HG02973 (cell line): ENCODE measurements around the gene STARD9.
"Not testable (repeated sequence)": the region's sequence is repeated elsewhere in the genome, so short reads cannot be mapped to it uniquely, and the experiment has no call there.

Experiments used
- ATAC-seq: cut with Tn5 transposase; IDR thresholded peaks from one replicate; pipeline ENCODE4 v1.9.1; 2021; ENCODE audit warnings: moderate library complexity; ENCODE audit not compliant: unreplicated experiment

STARD9 gene

DNA sequence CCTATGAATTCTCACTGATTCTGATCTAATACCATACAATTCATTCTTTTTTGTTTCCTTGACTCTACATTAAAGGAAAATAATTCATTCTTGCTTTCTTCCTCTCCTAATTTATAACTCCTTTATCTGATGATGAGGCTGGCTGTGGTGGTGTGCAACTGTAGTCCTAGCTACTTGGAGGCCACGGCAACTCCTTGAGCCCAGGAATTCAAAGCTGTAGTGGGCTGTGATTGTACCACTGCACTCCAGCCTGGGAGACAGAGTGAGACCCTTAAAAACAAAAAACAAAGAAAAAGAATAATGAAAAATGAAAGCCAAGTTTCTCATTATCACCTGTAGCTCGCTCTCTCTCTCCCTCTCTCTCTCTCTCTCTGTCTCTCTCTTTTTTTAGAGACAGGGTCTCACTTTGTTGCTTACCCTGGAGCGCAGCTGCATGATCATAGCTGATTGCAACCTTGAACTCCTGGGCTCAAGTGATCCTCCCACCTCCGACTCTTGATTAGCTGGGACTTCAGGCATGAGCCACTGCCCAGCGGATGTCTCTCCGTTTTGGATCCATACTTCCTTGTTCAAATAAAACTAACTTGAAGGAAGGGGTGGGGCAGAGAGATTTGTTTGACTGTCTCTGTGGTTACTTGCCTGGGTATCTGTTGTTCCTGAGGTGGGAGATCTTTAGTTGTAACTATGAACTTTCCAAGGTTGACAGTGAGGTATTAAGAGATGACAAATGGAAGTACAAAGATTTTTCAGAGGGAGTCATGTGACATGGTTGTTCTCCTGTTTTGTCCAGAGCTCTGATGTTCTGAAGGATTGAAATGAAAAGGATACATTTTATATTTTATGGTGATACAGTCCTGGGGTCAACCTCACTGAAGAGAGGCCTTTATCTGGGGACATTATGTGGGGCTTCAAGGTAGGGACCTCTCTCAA, 46.9 kb downstream of the STARD9 start:
- no peak for ATAC-seq

DNA sequence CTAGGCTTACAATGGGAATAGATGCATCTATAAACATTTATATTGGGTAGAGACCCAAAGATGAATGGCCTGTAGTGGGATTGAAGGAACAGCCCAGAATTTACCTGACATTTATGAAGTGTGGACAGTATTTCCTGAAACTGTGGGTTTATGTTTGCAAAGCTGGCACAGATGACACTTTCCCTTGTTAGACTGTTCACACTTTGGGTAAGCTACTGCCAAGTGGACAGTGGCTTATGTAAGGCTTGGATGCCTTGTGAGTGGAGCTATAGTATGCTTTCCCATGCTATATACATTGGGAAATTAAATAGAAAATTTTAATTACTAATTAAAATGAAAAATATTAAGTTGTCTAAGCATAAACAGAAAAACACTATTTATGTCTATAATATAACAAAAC, 48.5 kb downstream of the STARD9 start:
- ATAC-seq, result no peak

- ATAC-seq, result no peak
Measured at GRCh38 chr15:42627485-42627884, 52.1 kb downstream of the STARD9 start.

DNA sequence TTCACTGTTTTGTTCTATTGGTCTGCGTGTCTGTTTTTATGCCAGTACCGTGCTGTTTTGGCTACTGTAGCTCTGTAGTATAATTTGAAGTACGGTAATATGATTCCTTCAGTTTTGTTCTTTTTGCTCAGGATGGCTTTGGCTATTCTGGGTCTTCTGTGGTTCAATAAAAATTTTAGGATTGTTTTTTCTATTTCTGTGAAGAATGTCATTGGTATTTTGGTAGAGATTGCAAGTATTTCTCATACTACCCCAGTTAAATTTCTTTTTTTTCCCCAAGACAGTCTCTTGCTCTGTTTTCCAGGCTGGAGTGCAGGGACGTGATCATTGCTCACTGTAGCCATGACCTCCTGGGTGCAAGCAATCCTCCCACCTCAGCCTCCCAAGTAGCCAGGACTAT, 53.4 kb downstream of the STARD9 start:
- no peak for ATAC-seq

DNA sequence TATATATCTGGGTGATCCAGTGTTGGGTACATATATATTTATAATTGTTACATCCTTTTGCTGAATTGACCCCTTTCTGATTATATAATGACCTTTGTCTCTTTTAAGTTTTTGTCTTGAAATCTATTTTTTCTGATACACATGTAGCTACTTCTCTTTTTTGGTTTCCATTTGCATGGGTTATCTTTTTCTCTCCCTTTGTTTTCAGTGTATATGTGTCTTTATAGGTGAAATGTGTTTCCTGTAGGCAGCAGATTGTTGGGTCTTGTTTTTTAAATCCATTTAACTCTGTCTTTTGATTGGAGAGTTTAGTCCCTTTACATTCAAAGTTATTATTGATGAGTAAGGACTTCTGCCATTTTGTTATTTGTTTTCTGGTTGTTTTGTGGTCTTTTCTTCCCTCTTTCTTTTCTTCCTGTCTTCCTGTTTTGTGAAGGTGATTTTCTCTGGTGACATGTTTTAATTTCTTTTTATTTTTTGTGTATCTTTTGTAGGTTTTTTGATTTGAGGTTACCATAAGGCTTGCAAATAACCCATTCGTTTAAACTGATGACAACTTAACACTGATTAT, 56.8 kb downstream of the STARD9 start:
- ATAC-seq, result no peak

GRCh38 chr15:42640109-42640508, 64.7 kb downstream of the STARD9 start:
- ATAC-seq, result no peak

DNA sequence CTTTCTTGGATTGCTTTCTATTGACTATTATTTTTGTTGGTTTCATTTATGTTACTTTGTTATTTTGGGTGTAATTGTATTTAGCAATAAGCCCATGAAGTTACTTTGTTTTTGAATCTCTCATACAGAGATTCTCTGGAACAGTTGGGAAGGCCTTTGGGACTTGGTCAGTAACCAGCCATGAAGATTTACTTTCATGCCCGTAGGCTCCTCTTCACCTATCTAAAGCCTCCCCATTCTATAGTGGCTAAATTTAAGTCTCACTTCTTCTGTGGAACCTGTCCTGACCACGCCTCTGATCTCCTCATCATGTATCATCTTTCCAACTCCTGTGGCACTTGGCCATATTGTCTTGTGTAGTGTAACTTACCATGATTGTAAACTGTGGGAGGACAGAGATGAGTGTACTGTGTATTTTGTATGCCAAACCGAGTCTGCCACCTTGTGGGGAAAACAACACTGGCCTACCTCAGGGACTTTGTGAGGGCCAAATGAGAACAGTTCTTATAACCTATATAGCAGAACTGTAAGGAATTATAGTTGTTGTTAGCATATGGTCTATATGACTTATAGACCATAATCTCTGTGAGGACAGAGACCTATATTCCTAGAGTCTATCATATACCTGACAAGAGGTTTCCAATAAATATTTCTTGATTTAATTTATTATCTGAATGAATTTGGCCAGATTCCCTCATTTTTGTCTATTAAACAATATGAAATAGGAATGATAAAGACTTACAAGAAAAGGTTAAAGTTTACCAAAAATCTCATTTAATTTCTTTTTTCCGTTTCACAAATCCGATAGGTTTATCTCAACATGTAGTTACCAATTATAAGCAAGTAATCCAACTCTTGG, 75.0 kb downstream of the STARD9 start:
- ATAC-seq, result no peak

DNA sequence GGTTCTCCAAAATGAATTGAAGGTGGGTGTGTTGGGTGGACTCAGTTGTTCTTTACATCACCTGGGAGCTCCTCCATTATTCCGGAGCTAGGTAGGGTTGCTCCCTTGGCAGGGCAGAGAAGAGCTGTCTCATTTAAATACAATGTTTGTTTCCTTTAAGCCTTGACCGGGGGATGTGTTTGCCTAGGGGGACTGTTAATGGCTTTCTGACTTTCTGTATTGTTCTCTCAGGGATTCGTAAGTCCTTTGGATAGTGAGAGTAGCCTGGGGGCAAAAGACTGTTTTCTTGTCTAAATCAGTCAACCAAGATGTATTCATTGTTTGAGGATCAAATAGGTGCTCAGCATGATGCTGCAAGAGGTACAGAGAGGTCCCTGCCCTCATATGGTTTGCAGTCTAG, 90.4 kb downstream of the STARD9 start:
- ATAC-seq, result no peak

- ATAC-seq, result no peak
Measured at GRCh38 chr15:42667855-42668254, 92.4 kb downstream of the STARD9 start.

- ATAC-seq, result no peak
Measured at GRCh38 chr15:42670451-42670850, 95.0 kb downstream of the STARD9 start.

- ATAC-seq, result no peak
Measured at GRCh38 chr15:42672444-42672843, 97.0 kb downstream of the STARD9 start.

- ATAC-seq, result no peak
Measured at GRCh38 chr15:42674472-42674871, 99.1 kb downstream of the STARD9 start.

DNA sequence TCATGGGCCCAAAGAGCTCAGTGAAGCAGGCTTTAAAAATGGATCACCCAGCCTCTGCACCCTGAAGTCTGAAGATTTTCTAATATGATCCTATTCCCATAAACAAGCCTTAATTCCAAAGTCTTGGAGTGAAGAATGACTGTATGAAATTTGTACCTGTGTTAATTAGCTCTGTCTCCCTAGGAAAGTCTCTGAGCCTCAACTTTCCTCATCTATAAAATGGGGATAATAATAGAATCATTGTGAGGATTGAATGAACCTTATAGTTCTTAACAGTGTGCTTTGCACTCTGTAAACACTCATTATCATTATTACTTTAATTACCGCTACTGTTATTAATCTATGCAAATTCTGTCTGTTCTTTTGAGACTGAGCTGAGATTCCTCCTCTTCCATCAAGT, 99.6 kb downstream of the STARD9 start:
- ATAC-seq, result no peak

DNA sequence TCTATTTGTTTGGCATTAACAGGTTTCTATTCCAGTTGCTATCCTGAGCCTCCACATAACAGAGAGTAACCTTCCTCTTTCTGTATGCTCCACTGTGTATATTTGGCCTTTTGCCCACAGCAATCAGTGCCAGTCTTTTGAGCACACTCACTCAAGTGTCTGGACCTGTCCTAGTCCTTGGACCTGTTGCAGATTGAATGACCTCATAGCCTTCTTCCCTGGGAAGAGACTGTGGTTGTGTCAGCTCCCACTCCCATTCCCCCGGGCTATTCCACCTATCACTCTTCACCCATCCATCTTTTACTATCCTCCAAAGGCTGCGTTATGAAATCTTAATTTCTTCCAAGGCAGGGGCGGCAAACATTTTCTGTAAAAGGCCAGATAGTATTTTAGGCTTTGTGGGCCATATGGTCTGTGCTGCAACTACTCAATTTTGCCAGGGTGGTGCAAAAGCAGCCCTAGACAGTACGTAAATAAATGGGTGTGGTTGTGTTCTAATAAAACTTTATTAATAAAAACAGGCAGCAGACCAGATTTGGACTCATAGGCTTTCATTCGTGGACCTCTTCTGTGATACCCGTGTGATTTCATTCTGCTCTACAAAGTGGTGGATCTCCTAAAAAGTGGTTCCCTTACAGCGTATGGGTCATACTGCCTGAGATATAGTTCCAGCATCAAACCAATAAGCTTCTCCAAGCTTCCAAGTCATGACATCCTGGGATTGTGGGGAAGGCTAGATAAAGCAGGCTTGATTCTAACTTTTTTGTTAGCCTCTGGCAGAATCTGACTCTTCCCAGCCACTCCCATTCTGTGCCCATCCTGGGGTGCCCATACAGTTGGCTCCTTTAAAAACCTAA, 104.1 kb downstream of the STARD9 start:
- no peak for ATAC-seq

DNA sequence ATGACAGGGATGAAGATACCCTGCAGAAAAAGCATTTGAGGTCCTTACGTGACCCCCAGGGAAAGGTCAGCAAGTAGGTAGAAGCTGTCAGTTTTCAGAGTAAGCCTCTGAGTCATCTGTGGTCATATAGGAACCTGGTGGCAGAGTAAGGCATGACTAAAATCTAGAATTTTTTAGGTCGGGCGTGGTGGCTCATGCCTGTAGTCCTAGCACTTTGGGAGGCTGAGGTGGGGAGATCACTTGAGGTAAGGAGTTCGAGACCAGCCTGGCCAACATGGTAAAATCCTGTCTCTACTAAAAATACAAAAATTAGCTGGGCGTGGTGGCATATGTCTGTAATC, 104.7 kb downstream of the STARD9 start:
- ATAC-seq, result not testable (repeated sequence)

DNA sequence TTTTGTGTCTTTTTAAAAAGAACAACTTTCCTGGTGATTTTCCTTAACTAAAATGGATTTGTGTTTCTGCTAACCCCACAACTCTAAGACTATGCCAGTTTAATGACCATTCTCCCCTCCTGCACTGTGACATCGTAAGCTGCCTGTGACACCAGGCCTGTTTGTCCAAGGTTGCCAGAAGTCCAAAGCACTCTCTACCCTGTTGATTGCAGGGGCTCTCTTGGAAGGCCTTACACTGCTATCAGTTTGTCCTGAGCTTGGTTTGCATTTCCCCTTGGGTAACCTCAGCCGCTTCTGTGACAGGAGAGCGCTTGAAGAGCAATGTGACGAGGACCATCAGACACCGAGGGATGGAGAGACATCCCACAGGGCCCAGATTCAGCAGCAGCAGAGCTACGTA, 105.7 kb downstream of the STARD9 start:
- ATAC-seq, result no peak

DNA sequence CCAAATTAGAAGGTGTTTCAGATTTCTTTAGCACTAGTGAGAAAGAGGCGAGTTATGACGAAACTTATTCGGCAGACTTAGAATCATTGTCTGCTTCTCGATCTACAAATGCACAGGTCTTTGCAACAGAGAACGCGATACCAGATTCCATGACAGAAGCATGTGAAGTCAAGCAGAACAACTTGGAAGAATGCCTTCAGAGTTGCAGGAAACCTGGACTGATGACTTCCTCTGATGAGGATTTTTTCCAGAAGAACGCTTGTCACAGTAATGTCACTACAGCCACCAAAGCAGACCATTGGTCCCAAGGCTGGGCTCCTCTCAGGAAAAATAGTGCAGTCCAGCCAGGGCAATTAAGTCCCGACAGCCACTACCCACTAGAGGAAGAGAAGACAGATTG, 110.9 kb downstream of the STARD9 start:
- no peak for ATAC-seq

GRCh38 chr15:42687740-42688139, 112.3 kb downstream of the STARD9 start:
- no peak for ATAC-seq

- no peak for ATAC-seq
Measured at GRCh38 chr15:42688301-42688700, 112.9 kb downstream of the STARD9 start.

DNA sequence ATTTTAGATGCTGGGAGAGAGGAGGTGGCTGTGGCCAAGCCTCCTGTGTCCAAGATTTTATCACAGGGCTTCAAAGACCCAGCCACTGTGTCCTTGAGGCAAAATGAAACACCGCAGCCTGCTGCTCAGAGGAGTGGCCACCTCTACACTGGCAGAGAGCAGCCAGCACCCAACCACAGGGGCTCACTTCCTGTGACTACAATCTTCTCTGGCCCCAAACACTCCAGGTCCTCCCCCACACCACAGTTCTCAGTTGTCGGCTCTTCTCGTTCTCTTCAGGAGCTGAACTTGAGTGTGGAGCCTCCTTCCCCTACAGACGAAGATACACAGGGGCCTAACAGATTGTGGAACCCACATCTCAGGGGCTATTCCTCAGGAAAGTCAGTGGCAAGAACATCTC, 115.9 kb downstream of the STARD9 start:
- ATAC-seq, result no peak

DNA sequence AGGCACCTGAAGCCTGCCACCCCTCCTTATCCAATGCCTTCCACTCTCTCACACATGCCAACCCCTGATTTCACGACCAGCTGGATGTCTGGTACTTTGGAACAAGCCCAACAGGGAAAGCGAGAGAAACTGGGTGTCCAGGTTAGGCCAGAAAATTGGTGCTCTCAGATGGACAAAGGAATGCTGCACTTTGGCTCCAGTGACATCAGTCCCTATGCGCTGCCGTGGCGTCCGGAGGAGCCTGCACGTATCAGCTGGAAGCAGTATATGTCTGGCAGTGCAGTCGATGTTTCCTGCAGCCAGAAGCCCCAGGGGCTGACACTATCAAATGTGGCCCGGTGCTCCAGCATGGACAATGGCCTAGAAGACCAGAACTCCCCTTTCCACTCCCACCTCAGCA, 116.4 kb downstream of the STARD9 start:
- no peak for ATAC-seq
